ENCODE measurements around the gene NELFB. TPM values are rescaled to one million over a fixed set of nuclear protein-coding genes. Genes with fewer than 3 reads are reported as not detected.

NELFB gene
- total and polyA plus RNA-seq, 9 of the 15 experiments (the other 6 are each of a cell fraction or from before 2014, with no cell fraction given), result 0.24 to 84.0 (median 29.7) TPM

DNA sequence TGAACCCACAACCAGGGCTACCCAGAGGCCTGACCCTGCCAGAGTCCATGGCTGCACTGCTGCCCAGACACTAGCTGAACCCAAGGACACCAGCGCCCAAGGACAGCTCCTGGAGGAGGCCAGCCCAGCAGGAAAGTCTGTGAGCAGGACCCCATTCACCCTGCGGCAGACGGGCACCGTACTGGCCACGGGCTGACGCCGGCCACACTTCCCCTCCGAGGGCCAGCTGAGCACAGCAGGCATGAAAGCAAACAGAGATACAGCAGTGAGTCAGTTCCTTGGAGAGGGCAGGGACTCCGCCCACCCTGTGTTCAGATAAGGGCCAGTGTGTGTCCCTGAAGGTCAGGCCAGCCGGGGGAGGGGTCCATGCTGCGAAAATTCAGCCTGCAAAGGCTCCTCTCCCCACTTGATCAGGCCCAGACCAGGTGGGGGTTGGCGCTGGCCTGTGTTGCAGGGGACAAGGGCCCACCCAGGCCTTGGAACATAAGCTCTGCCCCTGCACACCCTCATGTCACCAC lies 36.3 kb upstream of the NELFB start (continued):
- TF ChIP-seq, protein P1, sequence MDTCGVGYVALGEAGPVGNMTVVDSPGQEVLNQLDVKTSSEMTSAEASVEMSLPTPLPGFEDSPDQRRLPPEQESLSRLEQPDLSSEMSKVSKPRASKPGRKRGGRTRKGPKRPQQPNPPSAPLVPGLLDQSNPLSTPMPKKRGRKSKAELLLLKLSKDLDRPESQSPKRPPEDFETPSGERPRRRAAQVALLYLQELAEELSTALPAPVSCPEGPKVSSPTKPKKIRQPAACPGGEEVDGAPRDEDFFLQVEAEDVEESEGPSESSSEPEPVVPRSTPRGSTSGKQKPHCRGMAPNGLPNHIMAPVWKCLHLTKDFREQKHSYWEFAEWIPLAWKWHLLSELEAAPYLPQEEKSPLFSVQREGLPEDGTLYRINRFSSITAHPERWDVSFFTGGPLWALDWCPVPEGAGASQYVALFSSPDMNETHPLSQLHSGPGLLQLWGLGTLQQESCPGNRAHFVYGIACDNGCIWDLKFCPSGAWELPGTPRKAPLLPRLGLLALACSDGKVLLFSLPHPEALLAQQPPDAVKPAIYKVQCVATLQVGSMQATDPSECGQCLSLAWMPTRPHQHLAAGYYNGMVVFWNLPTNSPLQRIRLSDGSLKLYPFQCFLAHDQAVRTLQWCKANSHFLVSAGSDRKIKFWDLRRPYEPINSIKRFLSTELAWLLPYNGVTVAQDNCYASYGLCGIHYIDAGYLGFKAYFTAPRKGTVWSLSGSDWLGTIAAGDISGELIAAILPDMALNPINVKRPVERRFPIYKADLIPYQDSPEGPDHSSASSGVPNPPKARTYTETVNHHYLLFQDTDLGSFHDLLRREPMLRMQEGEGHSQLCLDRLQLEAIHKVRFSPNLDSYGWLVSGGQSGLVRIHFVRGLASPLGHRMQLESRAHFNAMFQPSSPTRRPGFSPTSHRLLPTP (IDR thresholded peaks at IDR 0.05; ENCODE audit: borderline replicate concordance, extremely low read depth, insufficient read length), result no peak
- TF ChIP-seq RBM14 (IDR thresholded peaks at IDR 0.05; ENCODE audit: borderline replicate concordance, insufficient read depth, low read depth, low read length) (no peak), CREM (IDR thresholded peaks at IDR 0.05; ENCODE audit: low read depth) (peak; percentile 79), TRIM28 (IDR thresholded peaks at IDR 0.05) (no peak), FUS (optimal IDR thresholded peaks at IDR 0.05; ENCODE audit: low read depth, low read length) (no peak), TARDBP (IDR thresholded peaks at IDR 0.05) (no peak), ZNF444 (CRISPR knock-in tag; IDR thresholded peaks at IDR 0.05) (no peak), ZNF445 (CRISPR knock-in tag; IDR thresholded peaks at IDR 0.05; ENCODE audit: low read depth) (peak; percentile 26; the same call in 1 of the 2 replicates), FOXJ2 (tag; IDR thresholded peaks at IDR 0.05) (no peak), CEBPG (CRISPR knock-in tag; IDR thresholded peaks at IDR 0.05) (no peak), CEBPG (tag; conservative IDR thresholded peaks at IDR 0.05 in 1 of 2, IDR thresholded peaks at IDR 0.05 in 1 of 2) (no peak), MCM3 (IDR thresholded peaks at IDR 0.05) (no peak), SIRT6 (IDR thresholded peaks at IDR 0.05; ENCODE audit: low read depth, low read length) (no peak), SMARCB1 (IDR thresholded peaks at IDR 0.05; ENCODE audit: insufficient read length, low read depth) (no peak), HMG20A (CRISPR knock-in tag; conservative IDR thresholded peaks at IDR 0.05) (no peak), PRMT5 (CRISPR knock-in tag; IDR thresholded peaks at IDR 0.05) (no peak)
- TF ChIP-seq, protein P2, sequence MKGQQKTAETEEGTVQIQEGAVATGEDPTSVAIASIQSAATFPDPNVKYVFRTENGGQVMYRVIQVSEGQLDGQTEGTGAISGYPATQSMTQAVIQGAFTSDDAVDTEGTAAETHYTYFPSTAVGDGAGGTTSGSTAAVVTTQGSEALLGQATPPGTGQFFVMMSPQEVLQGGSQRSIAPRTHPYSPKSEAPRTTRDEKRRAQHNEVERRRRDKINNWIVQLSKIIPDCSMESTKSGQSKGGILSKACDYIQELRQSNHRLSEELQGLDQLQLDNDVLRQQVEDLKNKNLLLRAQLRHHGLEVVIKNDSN (CRISPR knock-in tag; IDR thresholded peaks at IDR 0.05), result no peak; the same call in 1 of the 2 replicates
- TF ChIP-seq, protein P3, sequence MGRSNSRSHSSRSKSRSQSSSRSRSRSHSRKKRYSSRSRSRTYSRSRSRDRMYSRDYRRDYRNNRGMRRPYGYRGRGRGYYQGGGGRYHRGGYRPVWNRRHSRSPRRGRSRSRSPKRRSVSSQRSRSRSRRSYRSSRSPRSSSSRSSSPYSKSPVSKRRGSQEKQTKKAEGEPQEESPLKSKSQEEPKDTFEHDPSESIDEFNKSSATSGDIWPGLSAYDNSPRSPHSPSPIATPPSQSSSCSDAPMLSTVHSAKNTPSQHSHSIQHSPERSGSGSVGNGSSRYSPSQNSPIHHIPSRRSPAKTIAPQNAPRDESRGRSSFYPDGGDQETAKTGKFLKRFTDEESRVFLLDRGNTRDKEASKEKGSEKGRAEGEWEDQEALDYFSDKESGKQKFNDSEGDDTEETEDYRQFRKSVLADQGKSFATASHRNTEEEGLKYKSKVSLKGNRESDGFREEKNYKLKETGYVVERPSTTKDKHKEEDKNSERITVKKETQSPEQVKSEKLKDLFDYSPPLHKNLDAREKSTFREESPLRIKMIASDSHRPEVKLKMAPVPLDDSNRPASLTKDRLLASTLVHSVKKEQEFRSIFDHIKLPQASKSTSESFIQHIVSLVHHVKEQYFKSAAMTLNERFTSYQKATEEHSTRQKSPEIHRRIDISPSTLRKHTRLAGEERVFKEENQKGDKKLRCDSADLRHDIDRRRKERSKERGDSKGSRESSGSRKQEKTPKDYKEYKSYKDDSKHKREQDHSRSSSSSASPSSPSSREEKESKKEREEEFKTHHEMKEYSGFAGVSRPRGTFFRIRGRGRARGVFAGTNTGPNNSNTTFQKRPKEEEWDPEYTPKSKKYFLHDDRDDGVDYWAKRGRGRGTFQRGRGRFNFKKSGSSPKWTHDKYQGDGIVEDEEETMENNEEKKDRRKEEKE (IDR thresholded peaks at IDR 0.05; ENCODE audit: borderline replicate concordance in 1 of 2, control insufficient read depth in 1 of 2, low read depth in 2 of 2, low read length in 1 of 2), result no peak
- TF ChIP-seq, protein P4, sequence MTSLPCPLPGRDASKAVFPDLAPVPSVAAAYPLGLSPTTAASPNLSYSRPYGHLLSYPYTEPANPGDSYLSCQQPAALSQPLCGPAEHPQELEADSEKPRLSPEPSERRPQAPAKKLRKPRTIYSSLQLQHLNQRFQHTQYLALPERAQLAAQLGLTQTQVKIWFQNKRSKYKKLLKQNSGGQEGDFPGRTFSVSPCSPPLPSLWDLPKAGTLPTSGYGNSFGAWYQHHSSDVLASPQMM (CRISPR knock-in tag; IDR thresholded peaks at IDR 0.05), result no peak
